NCI-H1694 (cell line): Measurements from ENCODE around the gene FLAD1.
"Not testable (repeated sequence)": the region's sequence is repeated elsewhere in the genome, so short reads cannot be mapped to it uniquely, and the experiment has no call there.

Source experiments
- DNase-seq: peaks from one replicate; lab custom pipeline; 2025; lab: John Stamatoyannopoulos, UW

FLAD1 gene

DNA sequence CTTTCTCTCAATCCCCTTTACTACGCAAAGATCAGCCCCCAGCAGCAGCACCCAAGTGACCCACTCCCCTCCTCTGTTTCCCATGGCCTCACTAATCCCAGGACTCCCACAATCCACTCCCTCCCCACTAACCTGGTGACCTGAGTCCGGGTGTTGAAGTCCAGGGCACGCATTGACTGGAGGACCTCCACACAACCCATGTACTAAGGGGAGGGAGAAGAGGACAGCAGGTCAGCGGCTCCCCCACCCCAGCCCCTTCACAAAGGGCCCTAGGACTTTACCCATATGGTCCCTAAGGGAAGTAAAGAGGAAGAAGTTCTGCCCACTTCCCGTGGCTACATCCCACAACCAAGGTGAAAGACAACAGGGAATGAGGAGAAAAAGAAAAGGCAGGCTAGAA, 13.9 kb upstream of the FLAD1 start:
- DNase-seq, result no peak

DNA sequence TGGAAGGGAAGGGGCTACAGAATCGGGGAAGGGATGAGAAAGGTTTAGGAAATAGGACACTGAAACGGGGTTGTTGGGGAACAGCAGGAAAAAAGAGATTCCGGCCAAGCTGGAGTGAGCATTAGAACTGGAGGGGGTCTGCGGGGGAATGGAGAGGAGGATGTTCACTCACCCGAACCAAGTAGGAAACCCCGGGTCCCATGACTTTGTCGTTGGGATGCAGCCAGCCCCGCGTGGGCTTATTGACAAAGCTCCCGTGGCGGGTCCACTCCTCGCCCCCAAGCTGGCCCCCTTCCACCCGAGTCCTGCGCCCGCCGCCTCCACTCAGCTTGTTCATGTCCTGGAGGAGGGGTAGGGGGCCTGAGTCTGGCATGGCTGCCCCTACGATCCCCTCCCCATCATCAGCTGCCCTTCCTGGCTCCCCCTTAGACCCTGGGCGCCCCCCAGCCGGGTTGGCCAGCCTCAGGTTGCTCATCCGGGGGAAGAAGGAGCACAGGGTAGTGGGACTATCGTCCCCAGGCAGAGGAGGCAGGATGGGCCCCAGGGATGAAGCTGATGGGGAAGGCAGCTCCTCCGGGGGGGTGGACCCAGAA, 13.2 kb upstream of the FLAD1 start:
- DNase-seq, result no peak

DNA sequence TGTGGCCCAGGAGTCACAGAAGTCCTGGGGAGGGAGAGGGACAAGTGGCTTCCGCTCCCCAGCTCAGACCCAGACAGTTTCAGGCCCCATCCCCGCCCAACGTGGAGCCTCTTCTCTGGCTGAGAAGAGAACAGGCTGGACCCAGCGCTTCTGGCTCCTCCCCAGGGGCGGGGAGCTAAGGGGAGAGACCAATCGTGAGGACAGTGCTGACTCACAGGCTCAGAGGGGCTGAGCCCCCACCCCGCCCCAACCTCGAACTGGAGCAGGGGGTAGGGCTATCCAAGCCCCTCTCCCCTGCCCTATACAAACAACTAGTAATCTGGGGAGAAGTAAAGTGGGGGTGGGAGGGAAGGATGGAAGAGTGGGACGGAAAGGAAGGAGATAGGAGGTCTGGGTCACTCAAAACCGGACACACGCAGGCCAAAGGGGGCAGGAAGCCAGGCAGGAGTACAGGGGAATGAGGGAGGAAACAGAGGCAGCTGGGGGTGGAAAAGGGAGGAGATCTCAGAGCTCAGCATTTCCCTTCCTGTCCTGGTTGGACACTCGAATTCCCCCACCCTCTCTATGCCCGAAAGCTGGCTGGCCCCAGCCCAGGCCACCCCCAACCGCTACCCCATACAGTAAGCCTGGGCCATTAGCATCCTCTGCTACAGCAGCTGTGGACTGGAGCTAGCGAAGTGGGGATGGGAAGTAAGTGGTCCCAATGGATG, 12.4 kb upstream of the FLAD1 start, which contains the start of gene SHC1:
TSS of gene SHC1 (minus strand) at position 117 of the 710 bp plus-strand sequence. CDS start 221 bp downstream, outside the sequence.
- DNase-seq, result peak; percentile 89

DNA sequence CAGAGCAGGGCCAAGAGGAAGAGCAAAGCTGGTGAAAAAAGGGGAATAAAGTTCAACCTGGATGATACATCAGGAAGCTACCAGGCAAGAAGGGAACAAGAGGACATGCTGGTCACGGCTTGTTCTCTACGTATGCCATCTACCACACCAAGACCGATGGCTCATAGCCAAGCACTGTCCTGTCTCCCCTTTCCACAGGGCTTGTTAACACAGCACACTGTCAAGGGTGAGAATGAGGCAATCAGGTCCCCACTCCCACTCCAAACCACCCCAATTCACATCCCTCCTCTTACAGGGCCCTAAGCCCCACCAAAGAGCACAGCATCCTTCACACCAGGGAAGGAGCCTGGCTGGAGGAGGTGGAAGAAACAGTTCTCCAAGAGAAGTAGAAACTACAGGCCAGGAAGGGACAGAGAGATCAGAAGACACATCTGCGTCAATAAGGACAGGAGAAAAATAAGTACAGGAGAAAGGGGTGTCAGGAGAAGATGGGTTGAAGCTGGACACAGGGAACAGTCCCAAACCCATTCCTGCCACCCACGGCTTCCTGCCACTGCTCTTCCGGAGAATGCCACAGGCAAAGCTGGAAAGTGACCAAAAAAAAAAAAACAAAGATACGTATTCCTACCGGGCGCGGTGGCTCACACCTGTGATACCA, 11.7 kb upstream of the FLAD1 start:
- DNase-seq, result no peak

DNA sequence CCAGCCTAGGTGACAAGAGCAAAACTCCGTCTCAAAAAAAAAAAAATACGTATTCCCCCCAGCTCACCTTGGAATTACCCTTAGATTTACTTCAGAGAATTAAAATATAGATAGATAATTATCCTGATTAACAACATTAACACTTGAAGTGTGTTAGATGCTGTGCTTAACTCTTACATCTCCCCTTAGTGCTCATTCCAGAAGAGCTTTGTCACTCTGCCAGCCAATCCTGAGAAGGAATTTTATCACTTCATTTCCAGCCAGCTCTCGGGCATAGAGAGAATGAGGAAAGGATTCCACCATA, 11.0 kb upstream of the FLAD1 start:
- DNase-seq, result no peak

DNA sequence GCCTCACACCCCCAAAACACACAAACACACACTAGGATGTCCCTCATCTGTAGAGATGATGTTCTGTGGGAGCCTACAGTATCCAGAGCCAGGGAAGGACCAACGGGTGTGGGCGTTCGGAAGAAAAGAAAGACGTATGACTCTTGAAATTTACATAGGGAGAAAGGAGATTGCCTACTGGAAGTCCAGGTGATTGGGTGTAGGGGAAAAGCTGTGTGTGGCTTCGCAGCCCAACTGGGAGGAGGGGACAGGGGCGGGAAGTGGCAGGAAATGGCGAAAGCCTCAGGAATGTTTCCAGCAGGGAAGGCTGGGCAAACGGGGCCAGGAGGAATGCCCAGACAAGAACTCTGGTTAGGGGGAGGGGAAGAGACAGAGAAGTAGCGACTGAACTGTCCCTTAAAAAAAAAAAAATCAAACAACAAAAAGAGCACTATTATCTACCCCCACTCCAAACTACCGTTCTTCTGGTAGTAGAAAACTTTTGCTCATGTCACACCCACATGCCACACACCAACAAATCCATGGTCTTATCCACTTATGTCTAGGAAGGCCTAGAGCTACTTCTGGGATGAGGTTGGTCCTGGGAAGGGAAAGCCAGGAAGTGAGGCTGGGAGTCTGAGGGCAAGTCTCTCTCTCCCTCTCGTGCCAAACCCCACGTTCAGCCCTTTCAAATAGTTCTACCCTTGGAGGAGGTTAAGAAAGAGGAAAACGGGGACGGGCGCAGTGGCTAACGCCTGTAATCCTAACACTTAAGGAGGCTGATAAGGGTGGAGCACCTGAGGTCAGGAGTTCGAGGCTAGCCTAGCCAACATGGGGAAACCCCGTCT, 10.4 kb upstream of the FLAD1 start:
- DNase-seq, result no peak

DNA sequence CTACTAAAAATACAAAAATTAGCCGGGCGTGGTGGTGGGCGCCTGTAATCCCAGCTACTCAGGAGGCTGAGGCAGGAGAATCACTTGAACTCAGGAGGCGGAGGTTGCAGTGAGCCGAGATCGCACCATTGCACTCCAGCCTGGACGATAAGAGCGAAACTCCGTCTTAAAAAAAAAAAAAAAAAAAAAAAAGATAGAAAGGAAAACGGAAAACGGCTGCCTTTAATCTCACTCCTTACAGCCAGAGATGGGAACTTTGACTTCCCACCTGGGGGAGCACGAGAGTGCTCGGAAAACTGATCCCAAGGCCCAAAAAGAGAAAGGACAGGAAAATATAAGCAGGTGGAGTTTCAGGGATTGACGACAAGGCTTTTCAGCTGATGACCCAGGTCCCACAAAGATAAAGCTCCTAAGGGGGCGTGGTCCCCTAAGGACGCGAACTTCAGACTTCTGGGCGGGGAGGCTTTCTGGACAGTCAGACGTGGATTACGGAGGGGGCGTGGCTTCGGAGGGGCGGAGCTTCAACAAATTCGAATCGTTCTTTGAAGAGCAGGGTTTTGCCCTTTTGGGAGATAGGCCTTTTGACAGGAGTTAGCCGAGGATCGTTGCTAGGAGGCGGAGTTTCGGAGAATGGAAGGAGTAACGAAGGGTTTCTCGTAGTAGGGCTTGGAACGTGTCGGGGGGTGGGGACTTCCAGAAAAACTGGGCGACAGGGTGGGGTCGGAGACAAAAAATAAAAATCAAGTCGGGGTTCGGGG, 9.6 kb upstream of the FLAD1 start:
- DNase-seq, result peak; percentile 93

DNA sequence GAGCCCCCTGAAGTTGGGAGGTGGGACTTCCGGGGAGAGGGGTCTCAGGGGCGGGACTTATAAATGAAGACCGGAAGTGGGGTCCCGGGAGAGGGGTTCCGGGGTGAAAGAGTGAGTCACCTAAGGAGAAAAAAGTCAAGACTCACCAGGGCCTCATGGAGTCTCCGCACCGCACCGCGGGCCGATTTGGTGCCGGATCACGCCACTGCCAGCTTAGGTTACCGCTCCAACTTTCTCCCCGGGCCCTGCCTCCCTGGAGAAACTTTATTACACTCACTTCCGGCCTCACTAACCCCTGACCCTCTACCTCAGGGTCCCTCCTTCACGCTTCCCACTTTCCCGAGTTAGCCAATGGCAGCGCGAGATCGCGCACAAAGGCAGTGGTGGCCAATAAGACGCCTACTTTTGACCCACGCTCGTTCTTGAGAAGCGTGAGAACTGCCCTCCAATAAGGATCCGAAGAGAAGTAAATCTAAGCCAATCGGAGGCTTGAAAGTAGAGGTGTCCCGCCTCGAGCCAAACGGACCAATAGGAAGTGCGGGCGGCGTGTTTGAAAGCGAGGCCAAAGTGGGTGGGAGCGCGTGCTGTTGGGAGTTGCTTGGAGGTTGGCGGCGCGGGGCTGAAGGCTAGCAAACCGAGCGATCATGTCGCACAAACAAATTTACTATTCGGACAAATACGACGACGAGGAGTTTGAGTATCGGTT, 8.9 kb upstream of the FLAD1 start, which contains the start of gene CKS1B:
TSS of gene CKS1B (plus strand) at position 580 of the 706 bp plus-strand sequence. CDS start at position 645, 65 bp downstream.
- DNase-seq, result peak; percentile 100

DNA sequence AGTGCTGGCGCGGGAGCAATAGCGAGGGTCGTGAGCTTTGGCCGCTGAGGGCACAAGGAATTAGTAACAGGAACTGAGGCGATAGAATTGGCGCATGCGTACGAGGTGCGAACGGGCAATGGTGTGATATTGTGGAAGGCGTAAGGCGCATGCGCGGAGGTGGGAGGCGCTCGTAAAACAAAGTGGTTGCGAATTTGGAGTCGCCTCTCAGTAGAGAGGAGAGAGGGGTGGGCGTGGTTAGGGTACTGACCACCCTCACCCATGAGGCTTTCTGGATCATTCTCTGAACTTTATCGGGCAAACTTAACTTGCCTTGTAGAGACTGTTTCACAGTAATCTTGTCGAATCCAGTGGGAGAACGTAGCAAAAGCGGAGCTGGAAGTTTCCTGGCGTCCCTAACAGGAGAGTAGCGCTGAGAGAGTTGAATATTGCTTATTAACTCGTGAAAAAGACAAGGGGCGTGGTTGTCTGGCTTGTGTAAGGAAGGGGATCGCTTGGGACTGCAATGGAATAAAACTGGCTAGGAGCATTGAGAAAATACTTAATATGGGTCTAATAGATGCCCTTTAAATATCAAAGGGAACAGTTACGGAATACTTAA, 8.2 kb upstream of the FLAD1 start:
- DNase-seq, result peak; percentile 97

DNA sequence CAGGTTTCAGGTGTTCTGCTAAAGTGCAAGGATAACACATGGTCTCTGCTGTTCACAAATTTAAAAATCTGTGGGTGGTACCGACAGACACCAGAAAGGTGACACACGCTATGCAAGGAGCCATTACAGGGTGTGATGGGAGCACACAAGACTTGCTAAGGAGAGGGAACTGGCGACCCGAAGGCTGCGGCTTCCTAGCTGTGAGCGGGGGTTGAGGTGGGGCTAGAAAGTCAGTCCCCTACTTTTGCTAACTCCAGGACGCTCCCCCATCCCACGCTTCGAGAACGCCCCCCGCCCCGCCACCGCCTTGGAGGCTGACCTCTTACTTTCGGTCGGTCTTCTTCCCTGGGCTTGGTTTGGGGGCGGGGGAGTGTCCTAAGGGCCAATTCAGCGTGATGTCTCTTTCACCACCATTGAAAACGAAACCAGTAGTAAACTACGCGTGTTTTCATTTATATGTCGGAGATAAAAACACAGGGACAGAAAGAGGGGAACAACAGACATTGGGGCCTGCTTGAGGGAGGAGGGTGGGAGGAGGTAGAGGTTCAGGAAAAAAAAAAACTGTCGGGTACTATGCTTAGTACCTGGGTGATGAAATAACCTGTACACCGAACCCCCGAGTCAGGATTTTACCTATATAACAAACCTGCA, 7.6 kb upstream of the FLAD1 start:
- DNase-seq, result no peak

DNA sequence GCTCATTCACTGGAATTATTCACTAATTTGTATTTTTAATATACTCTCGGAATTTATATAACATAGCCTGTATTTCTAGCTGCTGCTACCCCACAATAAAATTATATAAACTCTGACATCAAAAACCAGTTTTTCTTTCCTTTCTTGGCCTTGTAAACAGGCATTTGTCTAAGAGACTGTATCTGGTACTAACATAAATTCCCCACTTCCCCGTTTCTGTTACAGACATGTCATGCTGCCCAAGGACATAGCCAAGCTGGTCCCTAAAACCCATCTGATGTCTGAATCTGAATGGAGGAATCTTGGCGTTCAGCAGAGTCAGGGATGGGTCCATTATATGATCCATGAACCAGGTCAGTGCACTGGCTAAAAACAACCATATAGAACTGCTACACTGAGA, 5.4 kb upstream of the FLAD1 start:
- not testable (repeated sequence) for DNase-seq

DNA sequence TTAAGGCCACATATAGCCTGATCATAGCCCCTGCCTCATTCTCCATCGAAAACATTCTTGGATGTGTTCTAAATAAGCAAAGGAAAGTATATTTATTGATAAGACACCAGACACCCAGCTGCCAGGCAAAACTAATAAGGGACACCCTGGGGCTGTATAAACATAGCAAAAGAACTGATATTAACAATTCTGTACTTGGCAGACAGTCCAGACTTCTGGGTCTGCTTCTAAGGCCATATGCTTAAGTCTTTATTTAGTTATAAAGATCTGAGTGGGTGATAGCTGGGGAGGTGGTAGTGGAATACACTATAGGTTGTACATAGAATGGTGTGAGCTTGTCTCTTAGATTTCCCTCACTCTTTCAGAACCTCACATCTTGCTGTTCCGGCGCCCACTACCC, 4.8 kb upstream of the FLAD1 start:
- DNase-seq, result no peak

DNA sequence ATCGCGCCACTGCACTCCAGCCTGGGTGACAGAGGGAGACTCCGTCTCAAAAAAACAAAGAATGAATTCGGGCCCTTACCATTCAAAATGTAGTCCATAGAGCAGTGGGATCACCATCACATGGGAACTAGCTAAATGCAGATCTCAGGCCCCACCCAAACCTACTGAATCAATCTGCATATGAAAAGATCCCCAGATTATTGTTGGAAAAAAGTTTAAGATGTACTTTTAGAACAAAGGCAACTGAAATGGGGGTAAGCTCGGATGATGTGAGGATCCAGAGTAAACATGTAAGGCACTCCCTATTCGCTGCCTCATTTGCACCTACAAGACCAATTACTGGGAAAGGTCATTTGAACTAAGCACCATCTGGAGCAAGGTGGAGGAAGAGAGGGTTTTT, 803 bp upstream of the FLAD1 start:
- no peak for DNase-seq

DNA sequence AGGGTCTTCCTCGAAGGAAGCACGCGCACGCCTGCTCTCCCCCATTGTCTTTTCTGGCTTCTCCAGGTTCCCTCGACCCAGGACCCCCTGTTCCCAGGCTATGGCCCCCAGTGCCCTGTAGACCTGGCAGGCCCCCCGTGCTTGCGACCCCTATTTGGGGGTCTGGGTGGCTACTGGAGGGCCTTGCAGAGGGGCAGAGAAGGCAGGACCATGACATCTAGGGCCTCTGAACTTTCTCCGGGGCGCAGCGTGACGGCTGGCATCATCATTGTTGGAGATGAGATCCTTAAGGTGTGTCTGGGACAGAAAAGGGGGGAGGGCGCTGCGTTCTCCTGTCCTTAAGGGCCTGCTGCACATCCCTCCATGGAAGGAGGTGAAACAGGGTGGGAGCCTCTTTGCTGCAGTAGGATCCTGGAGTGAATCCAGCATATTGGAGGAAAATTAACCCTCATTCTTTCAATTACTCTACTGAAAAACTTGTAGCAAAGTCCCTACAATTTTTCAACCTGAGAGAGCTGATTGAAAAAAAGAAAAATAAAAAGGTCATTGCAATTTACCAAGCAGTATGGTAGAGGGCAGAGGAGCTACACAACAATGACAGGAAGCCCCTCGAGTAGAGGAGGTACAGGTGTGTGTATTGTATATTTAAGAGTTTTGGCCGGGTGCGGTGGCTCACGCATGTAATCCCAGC, 777 bp downstream of the FLAD1 start:
- no peak for DNase-seq

DNA sequence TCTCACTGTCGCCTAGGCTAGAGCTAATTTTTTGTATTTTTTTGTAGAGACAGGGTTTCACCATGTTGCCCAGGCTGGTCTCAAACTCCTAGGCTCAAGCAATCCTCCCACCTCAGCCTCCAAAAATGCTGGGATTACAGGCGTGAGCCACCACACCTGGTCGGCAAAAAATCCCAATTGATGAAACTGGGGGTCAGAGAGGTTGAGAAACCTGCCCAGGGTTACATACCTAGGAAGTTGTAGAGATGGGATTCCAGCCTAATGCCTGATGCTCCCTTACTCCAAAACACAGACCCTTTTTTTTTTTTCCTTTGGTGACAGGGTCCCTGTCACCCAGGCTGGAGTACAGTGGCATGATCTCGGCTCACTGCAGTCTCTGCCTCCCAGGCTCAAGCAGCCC, 3.6 kb downstream of the FLAD1 start:
- DNase-seq, result not testable (repeated sequence)

DNA sequence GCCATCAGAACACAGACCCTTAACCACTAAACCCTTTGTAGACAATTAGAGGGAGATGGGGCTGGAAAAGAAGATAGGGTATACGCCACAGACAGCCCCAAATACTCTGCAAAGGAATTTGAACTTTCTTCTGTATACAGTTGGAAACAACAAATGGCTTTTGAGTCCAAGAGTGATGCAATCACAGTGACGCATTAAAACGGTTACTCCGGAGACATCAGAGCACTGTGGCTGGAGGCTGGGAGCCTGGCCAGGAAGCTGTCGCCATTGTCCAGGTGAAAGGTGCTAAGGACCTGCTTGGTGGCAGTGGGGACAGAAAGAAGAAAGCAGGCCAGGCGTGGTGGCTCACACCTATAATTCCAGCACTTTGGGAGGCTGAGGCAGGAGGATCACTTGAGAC, 4.2 kb downstream of the FLAD1 start:
- no peak for DNase-seq

DNA sequence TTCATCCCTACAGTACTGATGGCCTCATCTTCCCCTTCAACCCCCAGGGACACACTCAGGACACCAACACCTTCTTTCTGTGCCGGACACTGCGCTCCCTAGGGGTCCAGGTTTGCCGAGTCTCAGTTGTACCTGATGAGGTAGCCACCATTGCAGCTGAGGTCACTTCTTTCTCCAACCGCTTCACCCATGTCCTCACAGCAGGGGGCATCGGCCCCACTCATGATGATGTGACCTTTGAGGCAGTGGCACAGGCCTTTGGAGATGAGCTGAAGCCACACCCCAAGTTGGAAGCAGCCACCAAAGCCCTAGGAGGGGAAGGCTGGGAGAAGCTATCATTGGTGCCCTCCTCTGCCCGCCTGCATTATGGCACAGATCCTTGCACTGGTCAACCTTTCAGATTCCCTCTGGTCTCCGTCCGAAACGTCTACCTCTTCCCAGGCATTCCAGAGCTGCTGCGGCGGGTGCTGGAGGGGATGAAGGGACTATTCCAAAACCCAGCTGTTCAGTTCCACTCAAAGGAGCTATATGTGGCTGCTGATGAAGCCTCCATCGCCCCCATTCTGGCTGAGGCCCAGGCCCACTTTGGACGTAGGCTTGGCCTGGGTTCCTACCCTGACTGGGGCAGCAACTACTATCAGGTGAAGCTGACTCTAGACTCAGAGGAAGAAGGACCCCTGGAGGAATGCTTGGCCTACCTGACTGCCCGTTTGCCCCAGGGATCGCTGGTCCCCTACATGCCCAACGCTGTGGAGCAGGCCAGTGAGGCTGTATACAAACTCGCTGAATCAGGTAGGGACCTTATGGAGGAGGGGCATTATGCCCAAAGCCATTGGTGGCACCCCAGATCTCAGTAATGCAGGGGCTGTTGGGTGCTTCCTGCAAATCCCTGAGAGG, 5.2 kb downstream of the FLAD1 start:
- no peak for DNase-seq

DNA sequence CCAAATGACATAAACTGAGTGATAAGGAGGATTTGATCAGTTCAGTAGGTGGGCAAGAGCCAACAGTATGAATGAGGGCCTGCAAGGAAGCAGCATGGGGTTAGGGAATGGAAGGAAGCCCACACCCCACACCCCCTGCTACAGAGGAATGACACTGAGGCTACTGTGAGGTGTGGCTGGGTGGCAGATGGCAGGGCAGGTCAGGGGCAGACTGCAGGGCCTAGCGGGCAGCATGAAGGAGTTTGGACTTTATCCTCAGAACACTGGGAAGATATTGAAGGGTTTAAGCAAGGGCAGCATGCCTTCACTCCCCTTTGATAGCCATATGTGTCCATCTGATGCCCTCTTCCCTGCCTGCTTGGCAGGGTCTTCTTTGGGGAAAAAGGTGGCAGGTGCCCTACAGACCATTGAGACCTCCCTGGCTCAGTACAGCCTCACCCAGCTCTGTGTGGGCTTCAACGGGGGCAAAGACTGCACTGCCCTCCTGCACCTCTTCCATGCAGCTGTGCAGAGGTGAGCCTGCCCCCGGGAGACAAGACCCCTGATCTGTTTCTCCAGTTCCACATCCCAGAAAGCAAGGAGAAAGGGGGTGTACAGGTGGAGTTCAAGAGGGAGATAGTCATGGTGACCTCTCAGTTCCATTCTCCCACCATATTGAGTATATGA, 6.2 kb downstream of the FLAD1 start:
- DNase-seq, result no peak
